T-helper 1 cell treated with Interleukin-12 subunit alpha and Interleukin-12 subunit beta and Interleukin-4 antibody, amounts not matched to agents 30 μg/mL and 1 μg/mL, for 36 hours (primary cell): Measurements from ENCODE around the gene LZTFL1.

Experiments
- H3K27ac Mint-ChIP-seq: one replicate; pipeline ENCODE4 v1.8.0; 2021; ENCODE audit warnings: mild to moderate bottlenecking, mixed read lengths
- H3K27me3 Mint-ChIP-seq: one replicate; pipeline ENCODE4 v1.8.0; 2021; ENCODE audit warnings: low read depth, mixed read lengths
- H3K36me3 Mint-ChIP-seq: one replicate; pipeline ENCODE4 v1.8.0; 2021; ENCODE audit warnings: low read depth, mixed read lengths
- H3K4me1 Mint-ChIP-seq: one replicate; pipeline ENCODE4 v1.8.0; 2021; ENCODE audit warnings: low read depth, mixed read lengths
- H3K4me3 Mint-ChIP-seq: one replicate; pipeline ENCODE4 v1.8.0; 2021; ENCODE audit warnings: mild to moderate bottlenecking, moderate library complexity, mixed read lengths
- H3K9me3 Mint-ChIP-seq: one replicate; pipeline ENCODE4 v1.8.0; 2021; ENCODE audit warnings: mixed read lengths

LZTFL1 gene

DNA sequence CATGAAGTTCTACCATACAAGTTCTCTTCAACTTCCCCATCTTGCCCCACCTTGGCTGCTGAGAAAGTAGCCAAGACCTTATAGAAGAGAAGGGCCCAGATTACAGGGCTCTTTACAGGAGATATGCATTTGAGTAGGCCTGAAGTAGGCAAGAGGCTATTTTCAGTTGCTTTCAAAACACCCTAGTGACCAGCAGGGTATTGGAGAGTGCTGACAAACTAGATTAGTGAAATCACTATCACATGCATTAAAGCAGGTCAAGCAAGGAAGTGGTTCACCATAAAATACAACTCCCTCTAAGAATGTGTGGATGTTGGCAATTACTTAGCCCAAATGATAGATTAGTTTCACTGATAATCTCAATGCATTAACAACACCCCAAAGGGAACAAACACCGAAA, 2.7 kb upstream of the LZTFL1 start:
- Mint-ChIP-seq H3K36me3 (peaks cover 4% of the 10 kb centered on the region), H3K27ac (no peak overlapping the region), H3K9me3 (no peaks in the 10 kb centered on the region), H3K4me3 (no peak overlapping the region), H3K4me1 (peaks cover 20% of the 10 kb centered on the region), H3K27me3 (peaks cover 72% of the 10 kb centered on the region)

DNA sequence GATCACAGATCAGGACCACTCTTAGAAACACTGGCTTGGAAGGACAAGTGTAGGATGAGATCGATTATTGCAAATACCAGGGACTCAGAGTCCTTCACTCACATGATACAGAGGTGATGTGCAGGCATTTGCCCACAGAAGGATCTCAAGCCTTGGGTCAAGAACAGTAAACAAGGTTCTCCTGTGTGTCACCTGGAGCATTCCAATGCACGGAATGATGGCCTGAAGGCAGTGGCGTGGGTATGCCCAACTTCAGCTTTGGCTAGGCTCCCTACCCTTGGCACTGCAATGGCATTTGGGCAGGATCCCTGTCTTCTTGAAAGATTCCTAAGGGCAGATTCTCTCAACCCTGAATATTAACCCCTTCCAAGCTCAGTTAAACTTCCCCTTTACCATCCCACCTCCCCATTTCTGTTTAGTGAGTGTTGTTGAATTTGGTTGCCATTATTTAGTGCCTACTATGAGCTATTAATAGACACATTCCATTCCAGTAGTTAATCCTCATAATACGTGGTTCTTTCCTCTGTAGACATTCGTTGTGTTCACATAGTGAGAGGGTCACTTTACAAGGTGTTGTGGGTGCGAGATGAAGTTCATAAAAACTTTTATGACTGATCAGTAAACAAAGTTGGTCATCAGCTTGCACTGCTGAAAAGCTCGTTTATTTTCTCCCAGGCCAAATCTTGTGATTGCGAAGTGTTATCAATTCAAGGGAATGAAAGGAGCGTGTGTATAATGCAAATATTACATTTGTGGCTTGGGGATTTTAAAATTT, 1.1 kb upstream of the LZTFL1 start:
- Mint-ChIP-seq H3K4me3 (peak overlapping the region; percentile 91), H3K27me3 (peaks cover 71% of the 10 kb centered on the region), H3K9me3 (no peaks in the 10 kb centered on the region), H3K27ac (no peak overlapping the region), H3K4me1 (peaks cover 21% of the 10 kb centered on the region), H3K36me3 (peaks cover 4% of the 10 kb centered on the region)

DNA sequence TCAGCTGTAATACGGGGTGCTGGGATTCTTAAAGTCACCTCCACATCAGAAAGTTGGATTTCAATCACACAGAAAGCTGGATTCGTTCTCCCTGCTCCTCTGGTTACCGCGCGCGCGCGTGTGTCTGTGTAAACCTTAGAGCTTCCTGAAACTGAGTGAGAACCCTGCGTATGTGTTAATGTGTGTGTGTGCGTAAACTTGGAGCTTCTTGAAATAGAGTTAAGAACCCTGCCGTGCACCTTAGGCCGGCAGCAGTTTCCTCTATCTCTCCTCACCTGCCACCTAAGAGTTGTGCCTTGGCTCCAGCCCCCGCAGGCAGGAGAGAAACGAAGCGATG, 531 bp downstream of the LZTFL1 start:
- Mint-ChIP-seq H3K36me3 (peaks cover 4% of the 10 kb centered on the region), H3K27me3 (peaks cover 65% of the 10 kb centered on the region), H3K4me1 (peaks cover 22% of the 10 kb centered on the region), H3K9me3 (no peaks in the 10 kb centered on the region), H3K27ac (peak overlapping the region; percentile 72), H3K4me3 (peak overlapping the region; percentile 91)

DNA sequence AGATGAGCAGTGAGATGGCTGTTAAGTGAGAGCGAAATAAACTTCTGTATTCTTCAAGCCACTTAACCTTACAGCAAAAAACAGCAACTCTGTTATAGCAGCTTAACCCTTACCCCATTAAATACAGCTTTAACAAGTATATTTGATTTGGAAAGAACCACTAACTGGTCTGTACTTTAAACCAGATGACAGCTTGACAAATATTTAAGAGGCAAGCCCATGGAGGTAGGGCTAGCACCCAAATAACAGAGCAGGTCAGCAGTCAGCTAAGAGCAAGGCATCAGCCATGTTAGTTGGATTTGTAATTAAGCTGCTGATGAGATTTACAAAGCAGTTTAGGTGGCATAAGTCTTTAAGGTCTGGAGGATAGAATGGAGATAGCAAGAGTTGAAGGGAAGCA, 3.5 kb downstream of the LZTFL1 start:
- no peak overlapping the region for H3K27ac Mint-ChIP-seq
- peaks cover 6% of the 10 kb centered on the region for H3K36me3 Mint-ChIP-seq
- peaks cover 18% of the 10 kb centered on the region for H3K4me1 Mint-ChIP-seq
- no peaks in the 10 kb centered on the region for H3K9me3 Mint-ChIP-seq
- H3K4me3 Mint-ChIP-seq: no peak overlapping the region
- peaks cover 47% of the 10 kb centered on the region for H3K27me3 Mint-ChIP-seq

DNA sequence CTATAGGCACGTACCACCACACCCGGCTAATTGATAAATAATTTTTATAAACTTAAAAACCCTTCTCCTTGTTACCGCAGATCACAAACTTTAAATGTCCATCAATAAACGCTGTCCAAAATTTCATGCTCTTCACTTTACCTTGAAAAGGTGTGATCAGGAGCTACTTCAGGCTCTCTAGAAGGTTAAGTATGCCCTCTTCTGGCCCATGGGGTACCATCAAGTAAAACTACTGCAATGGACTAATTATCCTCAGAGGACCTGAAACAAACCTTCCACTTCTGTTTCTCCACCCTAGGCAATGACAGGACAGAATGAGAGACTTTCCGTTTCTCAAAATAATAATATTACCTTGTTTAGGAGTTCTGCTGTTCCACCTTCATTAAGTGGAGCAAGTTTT, 9.2 kb downstream of the LZTFL1 start:
- Mint-ChIP-seq H3K4me3 (no peak overlapping the region), H3K9me3 (no peaks in the 10 kb centered on the region), H3K4me1 (no peaks in the 10 kb centered on the region), H3K27ac (no peak overlapping the region), H3K27me3 (peaks cover 9% of the 10 kb centered on the region), H3K36me3 (peaks cover 19% of the 10 kb centered on the region)

DNA sequence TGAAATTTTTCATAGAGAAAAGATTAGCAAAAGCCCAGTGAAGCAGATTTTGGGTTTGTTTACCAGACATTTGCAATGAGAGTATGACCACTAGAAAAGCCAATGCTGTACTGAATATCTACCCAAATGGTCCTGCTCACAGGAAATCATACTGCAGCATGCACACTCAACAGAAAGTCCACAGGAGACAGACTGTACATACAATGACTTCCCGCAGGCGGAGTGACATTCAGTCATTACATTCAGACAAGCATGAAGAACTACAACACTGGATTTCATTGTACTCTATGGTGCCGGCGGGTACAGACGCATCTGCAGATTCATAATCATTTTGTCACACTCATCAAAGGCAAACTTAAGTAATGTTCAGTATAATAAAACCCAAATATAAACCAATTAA, 11.8 kb downstream of the LZTFL1 start:
- peaks cover 20% of the 10 kb centered on the region for H3K36me3 Mint-ChIP-seq

DNA sequence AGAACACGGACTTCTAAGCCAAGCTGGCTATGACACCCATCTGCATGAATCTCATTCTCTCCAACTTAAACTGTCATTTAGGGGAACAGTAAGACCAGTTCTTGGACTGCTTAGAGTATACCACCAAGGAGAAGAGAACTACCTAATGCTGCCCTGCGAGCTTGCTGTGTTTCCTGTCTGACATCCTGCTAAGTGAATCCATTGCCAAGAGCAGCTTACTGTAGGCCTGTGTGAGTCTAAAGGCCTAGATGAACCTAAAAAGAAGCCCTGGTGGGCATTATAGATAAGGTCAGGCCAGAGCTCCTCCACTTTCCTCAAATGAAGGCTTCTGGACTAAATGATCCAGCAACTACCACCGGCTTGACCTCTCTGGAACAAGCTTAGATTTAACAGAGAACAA, 15.0 kb downstream of the LZTFL1 start:
- H3K27me3 Mint-ChIP-seq: no peaks in the 10 kb centered on the region
- peaks cover 17% of the 10 kb centered on the region for H3K36me3 Mint-ChIP-seq
- no peak overlapping the region for H3K27ac Mint-ChIP-seq
- H3K9me3 Mint-ChIP-seq: no peaks in the 10 kb centered on the region
- H3K4me1 Mint-ChIP-seq: peaks cover 12% of the 10 kb centered on the region
- no peak overlapping the region for H3K4me3 Mint-ChIP-seq

More for the DNA sequence above, 11.8 kb downstream of the LZTFL1 start:
- peaks cover 12% of the 10 kb centered on the region for H3K4me1 Mint-ChIP-seq
- no peak overlapping the region for H3K27ac Mint-ChIP-seq
- no peak overlapping the region for H3K4me3 Mint-ChIP-seq
- H3K27me3 Mint-ChIP-seq: peaks cover under 1% of the 10 kb centered on the region
- no peaks in the 10 kb centered on the region for H3K9me3 Mint-ChIP-seq

DNA sequence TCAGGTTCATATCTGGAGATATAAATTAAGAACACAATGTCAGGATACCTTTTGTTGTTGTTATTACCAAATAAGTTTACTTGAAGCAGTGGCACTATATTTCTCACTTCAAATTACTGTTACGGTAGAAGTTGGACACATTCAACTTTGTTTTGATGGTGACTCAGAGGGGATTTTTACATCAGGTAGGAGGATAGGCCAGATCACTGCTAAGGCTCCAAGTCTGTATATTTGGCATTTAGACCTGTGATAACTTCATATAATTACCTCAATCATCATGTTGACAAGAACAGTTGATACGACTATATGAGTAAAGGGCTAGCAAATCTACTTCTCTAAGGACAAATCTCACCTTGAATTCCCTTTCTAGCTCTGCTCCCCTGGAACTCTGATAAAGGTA, 15.6 kb downstream of the LZTFL1 start:
- Mint-ChIP-seq H3K9me3 (no peaks in the 10 kb centered on the region), H3K36me3 (peaks cover 13% of the 10 kb centered on the region), H3K4me3 (no peak overlapping the region), H3K27ac (peak overlapping the region; percentile 27), H3K27me3 (no peaks in the 10 kb centered on the region), H3K4me1 (peaks cover 12% of the 10 kb centered on the region)

DNA sequence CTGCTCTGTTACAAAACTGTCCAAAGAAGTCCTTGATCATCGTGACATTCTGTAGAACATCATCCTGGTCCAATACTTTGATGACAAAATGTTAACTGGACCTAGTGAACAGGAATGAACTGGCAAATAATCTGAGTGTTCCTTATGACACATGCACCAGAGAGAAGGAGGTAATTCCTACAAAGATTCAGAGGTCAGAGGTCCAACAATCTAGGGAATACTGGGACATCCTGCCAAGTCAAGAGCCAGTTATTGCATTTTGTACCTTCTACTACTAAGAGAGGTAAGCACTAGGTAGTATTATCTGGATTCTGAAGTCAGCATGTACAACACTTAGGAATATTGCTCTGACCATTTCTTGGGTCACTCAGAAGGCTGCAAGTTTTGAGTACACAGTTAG, 20.8 kb downstream of the LZTFL1 start:
- H3K36me3 Mint-ChIP-seq: no peaks in the 10 kb centered on the region
- H3K27me3 Mint-ChIP-seq: peaks cover 4% of the 10 kb centered on the region
- H3K9me3 Mint-ChIP-seq: no peaks in the 10 kb centered on the region
- peaks cover 2% of the 10 kb centered on the region for H3K4me1 Mint-ChIP-seq
- no peak overlapping the region for H3K4me3 Mint-ChIP-seq
- no peak overlapping the region for H3K27ac Mint-ChIP-seq

DNA sequence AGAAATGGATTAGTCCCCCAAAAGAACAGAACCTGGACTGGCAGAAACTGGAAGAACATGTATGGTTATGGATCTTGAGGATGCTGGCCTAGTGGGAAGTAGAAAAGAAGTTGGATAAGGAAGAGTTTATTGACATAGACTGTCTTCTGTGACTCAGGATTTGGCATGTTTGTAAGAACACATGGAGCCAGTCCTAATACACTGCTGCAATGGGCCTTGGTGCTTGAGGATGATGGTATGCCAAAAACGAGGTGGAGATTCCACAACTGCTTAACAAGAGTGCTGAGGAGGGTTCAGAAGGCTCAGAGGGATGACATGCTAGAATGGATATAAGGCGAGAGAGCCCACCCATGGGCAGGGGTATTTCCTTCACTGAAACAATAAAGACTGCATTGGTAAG, 22.4 kb downstream of the LZTFL1 start:
- peaks cover 10% of the 10 kb centered on the region for H3K27me3 Mint-ChIP-seq
- H3K27ac Mint-ChIP-seq: no peak overlapping the region
- H3K4me3 Mint-ChIP-seq: no peak overlapping the region
- no peaks in the 10 kb centered on the region for H3K9me3 Mint-ChIP-seq
- no peaks in the 10 kb centered on the region for H3K36me3 Mint-ChIP-seq
- H3K4me1 Mint-ChIP-seq: no peaks in the 10 kb centered on the region

DNA sequence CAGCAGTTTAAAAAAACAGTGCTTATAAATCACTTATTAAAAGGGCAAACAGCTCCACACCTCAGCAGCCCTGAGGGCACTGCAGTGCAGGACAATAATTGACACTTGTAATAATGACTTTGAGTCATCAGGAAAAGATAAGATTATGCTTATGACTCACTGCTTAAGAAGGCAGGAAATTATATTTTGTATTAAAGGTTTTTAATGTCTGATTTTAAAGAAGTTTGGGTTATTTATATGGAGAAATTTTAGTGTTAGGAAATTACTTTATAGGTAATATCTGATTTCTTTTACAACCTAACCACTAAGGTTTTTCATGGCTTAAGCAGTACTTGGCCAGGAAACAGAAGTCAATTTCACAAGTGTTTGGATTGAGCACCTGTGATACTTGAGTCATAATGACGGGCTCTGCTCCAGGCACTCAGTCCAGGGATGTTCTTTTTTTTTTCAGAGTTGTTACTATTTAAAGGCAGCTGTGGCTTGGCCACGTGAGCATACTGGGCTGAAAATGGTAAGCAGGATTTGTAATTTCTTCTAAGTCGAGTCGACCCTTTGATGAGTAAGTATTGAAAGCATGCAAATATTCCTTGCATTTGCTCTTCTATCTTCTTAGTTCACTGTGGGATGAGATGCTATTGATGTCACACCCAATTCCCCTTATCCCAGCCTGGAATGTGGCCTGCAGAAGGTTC, 23.9 kb downstream of the LZTFL1 start:
- H3K4me1 Mint-ChIP-seq: no peaks in the 10 kb centered on the region
- no peaks in the 10 kb centered on the region for H3K36me3 Mint-ChIP-seq
- no peak overlapping the region for H3K27ac Mint-ChIP-seq
- no peaks in the 10 kb centered on the region for H3K9me3 Mint-ChIP-seq
- H3K4me3 Mint-ChIP-seq: no peak overlapping the region
- peaks cover 13% of the 10 kb centered on the region for H3K27me3 Mint-ChIP-seq

DNA sequence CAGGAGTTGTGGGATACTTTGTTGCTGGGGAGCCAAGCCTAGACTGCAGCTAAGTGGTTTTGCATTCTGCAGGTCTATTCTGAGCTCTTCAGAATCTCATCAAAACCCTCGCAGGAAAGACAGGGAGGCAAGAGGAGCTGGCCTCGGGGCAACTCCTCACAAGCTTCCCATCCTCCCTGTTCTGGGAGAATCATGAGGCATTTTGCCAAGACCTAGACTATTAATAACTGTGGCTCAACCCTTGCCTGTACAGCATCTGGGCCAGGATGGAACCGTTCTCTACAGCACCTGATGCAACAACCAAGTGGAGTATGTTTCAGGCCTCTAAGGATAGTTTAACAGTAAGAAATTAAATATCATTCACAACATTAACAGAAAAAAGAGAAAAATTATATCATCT, 25.4 kb downstream of the LZTFL1 start:
- no peaks in the 10 kb centered on the region for H3K4me1 Mint-ChIP-seq
- no peaks in the 10 kb centered on the region for H3K9me3 Mint-ChIP-seq
- no peak overlapping the region for H3K4me3 Mint-ChIP-seq
- H3K27ac Mint-ChIP-seq: no peak overlapping the region
- peaks cover 14% of the 10 kb centered on the region for H3K27me3 Mint-ChIP-seq
- H3K36me3 Mint-ChIP-seq: no peaks in the 10 kb centered on the region

DNA sequence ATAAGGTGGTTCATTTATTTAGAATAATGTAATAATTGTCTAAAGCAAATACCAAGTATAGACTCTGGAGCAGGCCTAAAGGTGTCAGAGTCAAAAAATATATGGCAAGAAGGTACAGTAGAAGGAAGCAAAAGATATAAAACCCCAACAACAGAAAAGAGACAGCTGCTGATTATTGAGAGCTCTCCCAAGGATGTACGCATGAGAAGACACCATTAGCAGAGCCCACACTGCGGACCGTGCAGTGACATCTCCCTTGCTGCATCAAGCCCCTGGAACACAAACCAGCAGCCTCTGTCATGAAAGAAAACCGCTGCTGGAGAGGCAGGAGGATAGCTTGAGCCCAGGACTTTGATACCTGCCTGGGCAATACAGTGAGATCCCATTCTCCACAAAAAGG, 27.6 kb downstream of the LZTFL1 start:
- Mint-ChIP-seq H3K9me3 (no peaks in the 10 kb centered on the region), H3K27me3 (peaks cover 31% of the 10 kb centered on the region), H3K4me1 (no peaks in the 10 kb centered on the region), H3K4me3 (no peak overlapping the region), H3K27ac (no peak overlapping the region), H3K36me3 (no peaks in the 10 kb centered on the region)

DNA sequence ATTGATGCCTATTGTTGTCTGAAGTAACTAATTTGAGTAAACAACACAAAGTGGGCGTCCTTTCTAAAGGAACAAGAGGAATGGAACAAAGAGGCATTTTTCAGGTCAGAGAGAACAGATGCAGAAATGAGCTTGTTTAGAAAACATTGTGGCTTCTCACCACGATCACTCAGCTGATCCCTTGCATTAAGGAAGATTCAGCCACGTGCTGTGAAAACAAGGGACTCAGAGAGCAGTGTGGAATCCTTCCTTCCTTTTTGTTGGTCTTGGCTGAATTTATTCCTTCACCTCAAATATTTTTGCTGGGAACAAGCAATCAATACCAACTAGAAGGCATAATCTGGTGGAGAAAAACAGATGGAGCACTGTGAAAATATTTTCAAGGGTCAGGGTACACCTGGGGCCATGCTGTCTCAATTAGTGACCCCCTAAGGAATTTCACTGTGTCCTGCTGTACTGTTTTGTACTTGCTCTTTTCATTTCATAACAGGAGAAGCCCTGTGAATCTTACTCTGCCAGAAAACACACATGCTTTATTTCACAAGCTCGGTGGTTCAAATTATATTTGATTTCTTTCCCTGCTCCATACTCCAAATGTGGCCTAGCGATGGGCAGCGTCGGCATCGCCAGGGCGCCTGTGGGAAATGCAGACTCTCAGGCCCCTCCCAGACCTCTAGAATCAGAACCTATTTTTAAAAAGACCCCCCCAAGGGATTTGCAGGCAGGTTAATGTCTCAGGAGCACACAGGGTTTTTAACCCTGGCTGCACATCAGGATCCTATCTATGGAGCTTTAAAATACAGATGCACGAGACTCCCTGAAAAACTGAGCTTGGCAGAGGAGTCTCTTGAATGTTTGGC, 34.0 kb downstream of the LZTFL1 start:
- no peaks in the 10 kb centered on the region for H3K36me3 Mint-ChIP-seq
- H3K9me3 Mint-ChIP-seq: no peaks in the 10 kb centered on the region
- no peak overlapping the region for H3K27ac Mint-ChIP-seq
- H3K27me3 Mint-ChIP-seq: peaks cover 55% of the 10 kb centered on the region
- H3K4me1 Mint-ChIP-seq: no peaks in the 10 kb centered on the region
- no peak overlapping the region for H3K4me3 Mint-ChIP-seq

DNA sequence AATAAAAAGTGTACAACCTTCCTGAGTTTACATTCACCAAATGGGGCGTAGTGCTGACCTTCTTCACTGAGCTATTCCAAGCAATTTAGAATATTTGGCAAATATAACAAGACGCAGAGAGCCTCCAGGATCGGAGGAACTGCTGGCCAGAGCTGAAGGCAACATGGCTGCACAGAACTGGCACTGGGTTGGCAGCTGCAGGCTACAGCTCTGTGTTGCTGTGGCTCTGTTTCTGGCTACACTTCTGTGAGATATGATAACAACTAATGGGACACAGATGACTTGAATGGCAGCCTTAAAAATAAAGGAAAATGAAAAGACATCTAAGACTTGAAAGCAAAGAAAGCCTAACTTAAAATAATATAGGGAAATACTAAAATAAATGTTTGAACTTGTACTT, 34.8 kb downstream of the LZTFL1 start:
- Mint-ChIP-seq H3K9me3 (no peaks in the 10 kb centered on the region), H3K27ac (no peak overlapping the region), H3K27me3 (peaks cover 55% of the 10 kb centered on the region), H3K4me1 (no peaks in the 10 kb centered on the region), H3K36me3 (no peaks in the 10 kb centered on the region), H3K4me3 (no peak overlapping the region)
